PC-3 (cell line): Measurements from ENCODE around the gene FGF11. TPM values are rescaled to one million over a fixed set of nuclear protein-coding genes. Genes with fewer than 3 reads are reported as not detected.

Experiments used
- ATAC-seq: fragments of 200-7000 bp; cut with Tn5 transposase; 2 replicates; pipeline ENCODE4 v1.9.1; 2020; ENCODE audit warnings: mild to moderate bottlenecking, moderate library complexity
- BruUV-seq: library from RNA; stranded (reverse); fragments of 400-500 nt; replicated peaks from 2 replicates; lab custom pipeline; 2021; lab: Mats Ljungman, UMichigan
- CTCF ChIA-PET: fragments of 300-600 bp; sonication (Branson Sonifier 250); formaldehyde crosslinking; loops from one replicate; lab custom pipeline; 2022; ENCODE audit warnings: antibody characterized with exemption; lab: Charles Lee
- POLR2A ChIA-PET: fragments of 300-600 bp; sonication (Branson Sonifier 250); formaldehyde crosslinking; loops from one replicate; lab custom pipeline; 2022; ENCODE audit warnings: antibody characterized with exemption; ENCODE audit not compliant: unreplicated experiment; lab: Charles Lee
- DNase-seq: peaks from one replicate; pipeline ENCODE4 v3.0.0-alpha.2; 2015
- H2AFZ ChIP-seq: fragments of 300-600 bp; sonication (generic); 2 replicates; pipeline ENCODE4 v1.6.0; 2016; ENCODE audit warnings: antibody characterized with exemption, low read length
- H3F3A ChIP-seq: fragments of 300-600 bp; sonication (generic); one replicate; pipeline ENCODE4 v1.6.0; 2017; ENCODE audit warnings: antibody characterized with exemption, low read length, control low read depth, mild to moderate bottlenecking; ENCODE audit not compliant: unreplicated experiment
- H3K27ac ChIP-seq: fragments of 300-600 bp; sonication (generic); 2 replicates; pipeline ENCODE4 v1.5.1; 2016; ENCODE audit warnings: mild to moderate bottlenecking, low read length
- H3K27me3 ChIP-seq: fragments of 300-600 bp; sonication (generic); 2 replicates; pipeline ENCODE4 v1.6.1; 2016; ENCODE audit warnings: low read length, mixed read lengths
- H3K36me3 ChIP-seq: fragments of 300-600 bp; sonication (generic); 2 replicates; pipeline ENCODE4 v1.6.1; 2016; ENCODE audit warnings: low read depth, mixed run types, low read length, mixed read lengths
- H3K4me1 ChIP-seq: fragments of 300-600 bp; sonication (generic); 2 replicates; pipeline ENCODE4 v1.5.1; 2016; ENCODE audit warnings: low read length; ENCODE audit not compliant: insufficient read depth
- H3K4me2 ChIP-seq: fragments of 300-600 bp; sonication (generic); 2 replicates; pipeline ENCODE4 v1.6.0; 2016; ENCODE audit warnings: low read length
- H3K4me3 ChIP-seq: fragments of 300-600 bp; sonication (generic); 2 replicates; pipeline ENCODE4 v1.5.1; 2016; ENCODE audit warnings: mild to moderate bottlenecking, low read length, mixed read lengths
- H3K79me2 ChIP-seq: fragments of 300-600 bp; sonication (generic); 2 replicates; pipeline ENCODE4 v1.6.1; 2017; ENCODE audit warnings: low read length, mixed read lengths
- H3K9ac ChIP-seq: fragments of 300-600 bp; sonication (generic); 2 replicates; pipeline ENCODE4 v1.6.0; 2016; ENCODE audit warnings: mild to moderate bottlenecking, low read length
- H3K9me2 ChIP-seq: fragments of 300-600 bp; sonication (generic); replicated peaks from 2 replicates; pipeline ENCODE4 v1.6.1; 2016; ENCODE audit warnings: mixed run types, low read length, mixed read lengths
- H3K9me3 ChIP-seq: fragments of 300-600 bp; sonication (generic); 2 replicates; pipeline ENCODE4 v1.6.1; 2016; ENCODE audit warnings: low read length, mixed read lengths
- H4K20me1 ChIP-seq: fragments of 300-600 bp; sonication (generic); 2 replicates; pipeline ENCODE4 v1.6.1; 2016; ENCODE audit warnings: low read length, mixed read lengths
- CTCF ChIP-seq: fragments of 300-600 bp; sonication (generic); conservative IDR thresholded peaks from 2 replicates; pipeline ENCODE4 v1.5.1; 2017; ENCODE audit warnings: antibody characterized with exemption, low read depth, mild to moderate bottlenecking, low read length
- EZH2 ChIP-seq: fragments of 300-600 bp; sonication (generic); IDR thresholded peaks from one replicate; pipeline ENCODE4 v1.6.1; 2017; ENCODE audit warnings: antibody characterized with exemption, mild to moderate bottlenecking, low read length; ENCODE audit not compliant: unreplicated experiment
- EZH2phosphoT487 ChIP-seq: fragments of 300-600 bp; sonication (generic); IDR thresholded peaks from 2 replicates; pipeline ENCODE4 v1.6.1; 2018; ENCODE audit warnings: mild to moderate bottlenecking, antibody characterized with exemption, low read length, borderline replicate concordance
- intact Hi-C: fragments of 100-400 bp; cut with micrococcal nuclease; formaldehyde crosslinking; loops from 2 replicates; pipeline ENCODE4 v1.9.0; 2023
- total RNA-seq: library from RNA; depleted of rRNA; stranded (reverse); fragments of >200 nt; gene quantifications from 2 replicates; pipeline ENCODE4 v1.2.3, GENCODE V29; 2014

The FGF11 gene
- total RNA-seq, 1 experiment from 2014 or later: 0.69 TPM

- Histone ChIP-seq H3F3A (no peaks in the 10 kb centered on the region), H3K79me2 (peaks cover 6% of the 10 kb centered on the region; the same call in 1 of the 2 replicates), H3K9me2 (no peaks in the 10 kb centered on the region), H3K4me1 (peaks cover 9% of the 10 kb centered on the region), H4K20me1 (no peaks in the 10 kb centered on the region), H3K27me3 (no peaks in the 10 kb centered on the region), H3K4me2 (no peak within 1 kb of the TSS), H3K27ac (no peak within 1 kb of the TSS), H2AFZ (no peak within 1 kb of the TSS), H3K9me3 (no peaks in the 10 kb centered on the region), H3K9ac (no peak within 1 kb of the TSS), H3K4me3 (no peak within 1 kb of the TSS), H3K36me3 (no peaks in the 10 kb centered on the region)
- TF ChIP-seq EZH2 (no peak), CTCF (no peak), EZH2phosphoT487 (no peak)
- ChIA-PET CTCF (no interaction called here), POLR2A (interaction anchor here (0.7 kb wide), 1 partner anchor 617 kb away, joined by 3 read pairs; no protein-coding TSS in a partner anchor)
- intact Hi-C loops: no loop called here
- BruUV-seq: no TSS peak
- DNase-seq (no peak), ATAC-seq (no peak)
Observed at GRCh38 chr17:7407485-7408251, 31.6 kb upstream of the FGF11 start, which contains the start of gene NLGN2. NLGN2 (plus strand) TSS chr17:7407845; CDS start chr17:7408256, 411 bp downstream.

GRCh38 chr17:7408252-7408727 lies 31.0 kb upstream of the FGF11 start:
- no peaks in the 10 kb centered on the region for H3K79me2 ChIP-seq
- H3K9ac ChIP-seq: no peak overlapping the region
- no peaks in the 10 kb centered on the region for H4K20me1 ChIP-seq
- DNase-seq (no peak), ATAC-seq (no peak)
- BruUV-seq: no TSS peak
- no peaks in the 10 kb centered on the region for H3K9me2 ChIP-seq
- no peaks in the 10 kb centered on the region for H3K36me3 ChIP-seq
- ChIA-PET POLR2A (no interaction called here), CTCF (no interaction called here)
- intact Hi-C loops: no loop called here
- no peaks in the 10 kb centered on the region for H3F3A ChIP-seq
- H3K9me3 ChIP-seq: no peaks in the 10 kb centered on the region
- H3K4me2 ChIP-seq: no peak overlapping the region
- TF ChIP-seq EZH2phosphoT487: no peak
- TF ChIP-seq CTCF: no peak
- no peak for TF ChIP-seq EZH2
- no peak overlapping the region for H2AFZ ChIP-seq
- no peaks in the 10 kb centered on the region for H3K27me3 ChIP-seq
- H3K4me3 ChIP-seq: no peak overlapping the region
- peaks cover 4% of the 10 kb centered on the region; the same call in 1 of the 2 replicates for H3K4me1 ChIP-seq
- H3K27ac ChIP-seq: no peak overlapping the region

GRCh38 chr17:7408863-7409262 lies 30.4 kb upstream of the FGF11 start:
- intact Hi-C loops: no loop called here
- H3K9me2 ChIP-seq: no peaks in the 10 kb centered on the region
- DNase-seq (no peak), ATAC-seq (no peak)
- H3K4me1 ChIP-seq: peaks cover 4% of the 10 kb centered on the region; the same call in 1 of the 2 replicates
- no peak overlapping the region for H2AFZ ChIP-seq
- ChIA-PET POLR2A (no interaction called here), CTCF (no interaction called here)
- no peak overlapping the region for H3K27ac ChIP-seq
- no peaks in the 10 kb centered on the region for H3F3A ChIP-seq
- no TSS peak for BruUV-seq
- TF ChIP-seq CTCF (no peak), EZH2phosphoT487 (no peak), EZH2 (no peak)
- H3K79me2 ChIP-seq: no peaks in the 10 kb centered on the region
- no peak overlapping the region for H3K4me2 ChIP-seq
- H3K9me3 ChIP-seq: no peaks in the 10 kb centered on the region
- no peaks in the 10 kb centered on the region for H4K20me1 ChIP-seq
- H3K4me3 ChIP-seq: no peak overlapping the region
- H3K9ac ChIP-seq: no peak overlapping the region
- H3K36me3 ChIP-seq: no peaks in the 10 kb centered on the region
- no peaks in the 10 kb centered on the region for H3K27me3 ChIP-seq
